ENCODE results near the gene GRIK5. TPM values are rescaled to one million over a fixed set of nuclear protein-coding genes. Genes with fewer than 3 reads are reported as not detected.

Gene GRIK5
- total RNA-seq, 1 experiment from 2014 or later, result 43.1 TPM

GRCh38 chr19:42051166-42052115 lies 18.6 kb downstream of the GRIK5 start:
- Histone ChIP-seq H3K4me2 (ENCODE audit: insufficient read depth, insufficient read length, low read length) (no peak overlapping the region), H2BK12ac (ENCODE audit: insufficient read length, low read depth, low read length) (no peak overlapping the region)

More at GRCh38 chr19:42051166-42052115, 18.6 kb downstream of the GRIK5 start:
- Histone ChIP-seq H2AK5ac (ENCODE audit: insufficient read length, low read length) (no peak overlapping the region), H2BK120ac (ENCODE audit: low read depth, low read length, poor library complexity, severe bottlenecking) (no peak overlapping the region), H3K23me2 (ENCODE audit: insufficient read length, low read depth, low read length, poor library complexity, severe bottlenecking) (no peaks in the 10 kb centered on the region), H3K9ac (ENCODE audit: extremely low read depth, insufficient read length, low read length) (no peak overlapping the region), H3K4me1 (ENCODE audit: insufficient read depth, low read length) (no peaks in the 10 kb centered on the region), H3K18ac (ENCODE audit: insufficient read length, low read depth, low read length) (no peak overlapping the region), H3K27ac (ENCODE audit: insufficient read length, low read depth, low read length) (no peak overlapping the region), H3K9me3 (ENCODE audit: control insufficient read depth, low read depth, low read length) (no peaks in the 10 kb centered on the region), H4K20me1 (ENCODE audit: control insufficient read depth, insufficient read depth, insufficient read length) (peaks cover 4% of the 10 kb centered on the region), H3T11ph (ENCODE audit: low read length) (no peak overlapping the region), H3K14ac (ENCODE audit: insufficient read depth, low read length) (no peak overlapping the region), H2BK20ac (ENCODE audit: low read depth, low read length, poor library complexity, severe bottlenecking) (no peak overlapping the region), H3K23ac (ENCODE audit: insufficient read length, low read depth, low read length) (no peak overlapping the region), H4K91ac (ENCODE audit: insufficient read length, low read depth, low read length) (no peak overlapping the region), H4K5ac (ENCODE audit: insufficient read length, low read depth, low read length) (no peak overlapping the region), H2BK15ac (ENCODE audit: low read depth, low read length) (no peak overlapping the region), H3K79me1 (ENCODE audit: insufficient read depth, low read depth, low read length, poor library complexity, severe bottlenecking) (no peaks in the 10 kb centered on the region), H2BK5ac (ENCODE audit: insufficient read length, low read length) (no peak overlapping the region), H3K4ac (ENCODE audit: low read depth, low read length) (no peak overlapping the region), H3K27me3 (ENCODE audit: insufficient read depth, low read length) (no peaks in the 10 kb centered on the region), H3K56ac (ENCODE audit: insufficient read length, low read depth, low read length) (no peak overlapping the region), H3K79me2 (ENCODE audit: insufficient read depth, low read length) (no peaks in the 10 kb centered on the region), H2AFZ (ENCODE audit: low read length) (no peak overlapping the region), H4K8ac (replicated peaks; ENCODE audit: insufficient read length, low read depth, low read length) (no peak overlapping the region)
- Mint-ChIP-seq H3K9me3 (no peaks in the 10 kb centered on the region), H3K4me3 (no peak overlapping the region; a peak in 1 of 5 replicates), H3K27me3 (ENCODE audit: low read depth) (no peaks in the 10 kb centered on the region), H3K36me3 (ENCODE audit: insufficient read depth in 1 of 3, low read depth in 3 of 3) (peaks cover 33 to 66% (median 62%) of the 10 kb centered on the region in 3 experiments; a peak in 6 of 7 replicates), H3K27ac (peak overlapping the region in 2 of 3 experiments; percentile 2 to 10; a peak in 4 of 7 replicates), H3K4me1 (no peaks in the 10 kb centered on the region)
- no peak for TF ChIP-seq CTCF (conservative IDR thresholded peaks at IDR 0.05)
- WGBS (ENCODE audit: extremely low coverage, insufficient read length, low lambda C conversion rate), result no CpG with 5 or more reads among the region's 14 CpGs
- no peak for DNase-seq

Measured in H9 (cell line).